Peyer's patch (tissue), 4 donors: ENCODE results near the gene EYS. TPM values are rescaled to one million over a fixed set of nuclear protein-coding genes. Genes with fewer than 3 reads are reported as not detected.
"Not testable (repeated sequence)": the region's sequence is repeated elsewhere in the genome, so short reads cannot be mapped to it uniquely, and the experiment has no call there.

Source experiments
- DNase-seq, 3 donors: peaks; one replicate each; pipeline ENCODE4 v3.0.0-alpha.2; 2017 to 2019
- H3K27ac ChIP-seq, 4 donors: fragments of 200-600 bp; sonication (generic); one replicate each; pipeline ENCODE4 v1.5.1; 2016 to 2019
- H3K27me3 ChIP-seq, 2 donors: fragments of 200-600 bp; sonication (generic); one replicate each; pipeline ENCODE4 v1.5.1; 2019
- H3K36me3 ChIP-seq, 3 donors: fragments of 200-600 bp; sonication (generic); one replicate each; pipeline ENCODE4 v1.5.1; 2016 to 2019
- H3K4me1 ChIP-seq, 4 donors: fragments of 200-600 bp; sonication (generic); one replicate each; pipeline ENCODE4 v1.5.1; 2016 to 2019
- H3K4me3 ChIP-seq, 4 donors: fragments of 200-600 bp; sonication (generic); 1 replicate in 3 of 4; 2 replicates in 1 of 4; pipeline ENCODE4 v1.5.1; 2016 to 2019; ENCODE audit warnings: mild to moderate bottlenecking in 1 of 4
- H3K9me3 ChIP-seq, 4 donors: fragments of 200-600 bp; sonication (generic); one replicate each; pipeline ENCODE4 v1.5.1; 2016 to 2019; ENCODE audit warnings: mild to moderate bottlenecking in 1 of 4
- CTCF ChIP-seq, 6 experiments: fragments of 450-650 bp in 4 of 6; fragments of 200-600 bp in 2 of 6; sonication (generic) in 1 of 6; IDR thresholded peaks; one replicate each; pipeline ENCODE4 v1.5.1; 2017 to 2019; ENCODE audit warnings: antibody characterized with exemption in 6 of 6, mild to moderate bottlenecking in 3 of 6, moderate library complexity in 1 of 6
- POLR2A ChIP-seq, 2 donors: fragments of 450-650 bp; IDR thresholded peaks; one replicate each; pipeline ENCODE4 v1.5.1; 2017; ENCODE audit warnings: antibody characterized with exemption in 2 of 2, mild to moderate bottlenecking in 2 of 2, moderate library complexity in 2 of 2
- total RNA-seq, 4 donors: library from RNA; depleted of rRNA; stranded (reverse); fragments of >200 nt; gene quantifications; one replicate each; pipeline ENCODE4 v1.1.0, GENCODE V29; 2016

EYS gene
- total RNA-seq, 4 donors from 2014 or later: 0.13 to 1.5 (median 0.35) TPM; not detected in 1

DNA sequence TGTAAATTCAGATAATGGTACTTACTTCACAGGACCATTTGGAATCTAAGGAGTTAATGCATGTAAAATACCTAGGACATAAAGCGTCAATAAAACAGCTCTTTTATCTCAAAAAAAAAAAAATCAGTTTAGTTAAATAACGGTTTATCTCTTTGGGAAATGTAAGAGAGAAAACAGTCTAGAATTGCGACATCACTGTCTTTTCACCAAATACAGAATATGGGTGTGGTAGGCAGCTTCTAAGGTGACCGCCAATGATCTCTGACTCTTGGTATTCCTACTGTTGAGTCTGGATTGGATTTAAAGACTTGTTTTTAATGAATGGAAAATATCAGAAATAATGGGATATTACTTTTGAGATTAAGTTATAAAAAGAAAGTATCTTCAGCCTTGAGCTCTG, 111.5 kb downstream of the EYS start:
- TF ChIP-seq CTCF (IDR thresholded peaks at IDR 0.05): no peak
- no peak for TF ChIP-seq POLR2A (IDR thresholded peaks at IDR 0.05)
- no peaks in the 10 kb centered on the region for H3K36me3 ChIP-seq

DNA sequence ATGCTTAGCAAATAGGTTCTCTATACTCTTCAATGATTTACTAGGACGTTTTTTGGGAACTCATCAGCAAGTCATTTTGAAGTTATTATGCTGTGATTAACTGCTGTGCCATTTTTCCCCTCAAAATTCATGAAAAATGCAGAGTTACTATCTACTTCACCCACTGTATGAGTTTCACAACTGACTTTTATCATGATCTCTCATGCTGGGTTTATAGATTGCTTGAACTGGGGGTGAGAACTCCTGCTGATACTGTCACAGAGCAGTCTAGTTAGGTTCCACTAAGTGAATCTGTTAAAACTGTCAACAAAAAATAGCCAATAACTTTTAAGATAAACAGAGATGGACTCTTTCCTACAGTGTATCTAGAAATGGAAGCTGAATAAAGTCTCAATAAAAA, 136.7 kb downstream of the EYS start:
- Histone ChIP-seq H3K4me3 (no peak overlapping the region), H3K9me3 (no peaks in the 10 kb centered on the region), H3K27ac (no peak overlapping the region), H3K36me3 (no peaks in the 10 kb centered on the region), H3K27me3 (no peaks in the 10 kb centered on the region), H3K4me1 (no peaks in the 10 kb centered on the region)
- no peak for TF ChIP-seq POLR2A (IDR thresholded peaks at IDR 0.05)
- no peak for TF ChIP-seq CTCF (IDR thresholded peaks at IDR 0.05)
- DNase-seq: no peak

More for the DNA sequence above, 111.5 kb downstream of the EYS start:
- no peaks in the 10 kb centered on the region for H3K9me3 ChIP-seq
- H3K27me3 ChIP-seq: no peaks in the 10 kb centered on the region
- H3K4me1 ChIP-seq: no peaks in the 10 kb centered on the region
- H3K4me3 ChIP-seq: no peak overlapping the region
- no peak for DNase-seq
- no peak overlapping the region for H3K27ac ChIP-seq

DNA sequence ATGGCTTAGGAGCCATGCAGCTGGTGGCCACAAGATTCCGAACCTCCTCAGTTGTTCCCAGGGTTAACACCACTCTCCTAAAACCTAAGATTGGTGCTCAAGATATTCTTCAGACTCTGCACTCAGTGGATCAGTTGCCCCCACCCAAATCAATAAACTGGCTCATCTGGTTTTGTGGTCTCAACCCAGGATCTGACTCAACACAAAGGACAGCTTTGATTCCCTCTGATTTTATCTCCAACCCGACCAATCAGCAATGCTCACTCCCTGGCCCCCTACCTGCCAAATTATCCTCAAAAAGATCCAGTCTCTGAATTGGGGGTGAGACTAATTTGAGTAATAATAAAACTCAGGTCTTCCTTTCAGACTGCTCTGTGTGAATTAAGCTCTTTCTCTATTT, 137.5 kb downstream of the EYS start:
- no peaks in the 10 kb centered on the region for H3K36me3 ChIP-seq
- DNase-seq: no peak
- H3K4me1 ChIP-seq: no peaks in the 10 kb centered on the region
- H3K27ac ChIP-seq: no peak overlapping the region
- no peak for TF ChIP-seq POLR2A (IDR thresholded peaks at IDR 0.05)
- no peak for TF ChIP-seq CTCF (IDR thresholded peaks at IDR 0.05)
- no peaks in the 10 kb centered on the region for H3K9me3 ChIP-seq
- H3K27me3 ChIP-seq: no peaks in the 10 kb centered on the region
- H3K4me3 ChIP-seq: no peak overlapping the region

DNA sequence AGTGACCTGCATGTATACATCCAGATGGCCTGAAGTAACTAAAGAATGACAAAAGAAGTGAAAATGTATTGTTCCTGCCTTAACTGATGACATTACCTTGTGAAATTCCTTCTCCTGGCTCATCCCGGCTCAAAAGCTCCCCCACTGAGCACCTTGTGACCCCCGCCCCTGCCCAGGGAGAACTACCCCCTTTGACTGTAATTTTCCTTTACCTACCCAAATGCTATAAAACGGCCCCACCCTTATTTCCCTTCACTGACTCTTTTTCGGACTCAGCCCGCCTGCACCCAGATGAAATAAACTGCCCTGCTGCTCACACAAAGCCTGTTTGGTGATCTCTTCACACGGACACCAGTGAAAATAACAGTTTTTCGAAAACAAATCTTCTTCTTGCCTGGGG, 138.0 kb downstream of the EYS start:
- H3K4me1 ChIP-seq, H3K27me3 ChIP-seq, H3K36me3 ChIP-seq, DNase-seq, H3K9me3 ChIP-seq, H3K4me3 ChIP-seq, H3K27ac ChIP-seq: not testable (repeated sequence)

DNA sequence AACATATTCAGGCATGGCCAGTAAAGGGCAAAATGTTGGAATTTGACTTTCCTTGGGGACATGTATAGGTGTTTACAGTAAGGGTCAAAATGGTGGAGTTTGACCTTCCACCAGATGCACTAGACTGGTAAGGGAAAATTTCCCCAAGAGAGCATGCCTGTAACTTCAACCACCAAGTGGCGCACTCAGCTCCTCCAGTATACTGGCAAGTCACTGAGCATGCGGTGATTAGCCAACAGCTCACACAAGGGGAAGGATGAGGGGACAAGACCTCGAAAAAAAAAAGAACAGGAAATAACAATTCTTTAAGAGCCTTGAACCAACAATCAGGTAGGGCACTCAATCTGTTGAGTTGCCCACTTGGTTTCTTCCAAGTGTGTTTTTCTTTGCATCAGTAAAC, 140.9 kb downstream of the EYS start:
- Histone ChIP-seq H3K27me3 (no peaks in the 10 kb centered on the region), H3K4me3 (no peak overlapping the region), H3K4me1 (no peaks in the 10 kb centered on the region), H3K36me3 (no peaks in the 10 kb centered on the region), H3K9me3 (no peaks in the 10 kb centered on the region), H3K27ac (no peak overlapping the region)
- no peak for DNase-seq
- no peak for TF ChIP-seq CTCF (IDR thresholded peaks at IDR 0.05)
- TF ChIP-seq POLR2A (IDR thresholded peaks at IDR 0.05): no peak

GRCh38 chr6:65558071-65558470, 149.0 kb downstream of the EYS start:
- no peak for TF ChIP-seq POLR2A (IDR thresholded peaks at IDR 0.05)
- no peak for TF ChIP-seq CTCF (IDR thresholded peaks at IDR 0.05)
- no peaks in the 10 kb centered on the region for H3K27me3 ChIP-seq
- H3K36me3 ChIP-seq: no peaks in the 10 kb centered on the region
- H3K9me3 ChIP-seq: no peaks in the 10 kb centered on the region
- no peaks in the 10 kb centered on the region for H3K4me1 ChIP-seq
- DNase-seq: no peak
- H3K4me3 ChIP-seq: no peak overlapping the region
- no peak overlapping the region for H3K27ac ChIP-seq
